ENCODE measurements around the gene NOL7. TPM values are rescaled to one million over a fixed set of nuclear protein-coding genes. Genes with fewer than 3 reads are reported as not detected.

Gene NOL7
- total RNA-seq, 4 donors from 2014 or later = 92.4 to 120 (median 98.5) TPM

- H3K9me3 ChIP-seq = no peaks in the 10 kb centered on the region
- 90 to 92% methylated on average over 2 to 6 of the region's 6 CpGs for WGBS, 2 donors (ENCODE audit: low coverage in 1 of 2)
- H3K4me3 ChIP-seq = no peak overlapping the region
- peaks cover 0 to 88% of the 10 kb centered on the region in 2 donors for H3K36me3 ChIP-seq
- TF ChIP-seq CTCF (IDR thresholded peaks at IDR 0.05) (no peak), EP300 (IDR thresholded peaks at IDR 0.05) (no peak), POLR2AphosphoS5 (IDR thresholded peaks at IDR 0.05) (no peak), POLR2A (IDR thresholded peaks at IDR 0.05) (no peak)
- ATAC-seq = no peak
- H3K4me1 ChIP-seq = no peaks in the 10 kb centered on the region
- no peaks in the 10 kb centered on the region for H3K27me3 ChIP-seq
- no peak overlapping the region for H3K27ac ChIP-seq
These were observed 22.0 kb upstream of the NOL7 start for GRCh38 chr6:13593103-13593502.

GRCh38 chr6:13593720-13594119, 21.4 kb upstream of the NOL7 start:
- TF ChIP-seq POLR2A (IDR thresholded peaks at IDR 0.05) (no peak), EP300 (IDR thresholded peaks at IDR 0.05) (no peak)
- Histone ChIP-seq H3K4me3 (no peak overlapping the region), H3K36me3 (peaks cover 0 to 87% of the 10 kb centered on the region in 2 donors), H3K4me1 (no peaks in the 10 kb centered on the region), H3K27ac (no peak overlapping the region), H3K9me3 (no peaks in the 10 kb centered on the region), H3K27me3 (no peaks in the 10 kb centered on the region)
- WGBS, 2 donors (ENCODE audit: low coverage in 1 of 2) = 80 to 82% methylated on average over 5 to 6 of the region's 6 CpGs
- no peak for ATAC-seq

- TF ChIP-seq EP300 (IDR thresholded peaks at IDR 0.05) (no peak), POLR2A (IDR thresholded peaks at IDR 0.05) (no peak)
- Histone ChIP-seq H3K27me3 (no peaks in the 10 kb centered on the region), H3K4me3 (no peak overlapping the region), H3K36me3 (peaks cover 0 to 89% of the 10 kb centered on the region in 2 donors), H3K27ac (no peak overlapping the region), H3K9me3 (no peaks in the 10 kb centered on the region), H3K4me1 (no peaks in the 10 kb centered on the region)
- no peak for ATAC-seq
- 86 to 88% methylated on average over 4 of the region's 4 CpGs for WGBS, 2 donors (ENCODE audit: low coverage in 1 of 2)
These were observed 18.1 kb upstream of the NOL7 start for GRCh38 chr6:13597073-13597472.

GRCh38 chr6:13600036-13600435, 15.1 kb upstream of the NOL7 start:
- no peak overlapping the region for H3K4me3 ChIP-seq
- TF ChIP-seq POLR2A (IDR thresholded peaks at IDR 0.05) (no peak), CTCF (IDR thresholded peaks at IDR 0.05) (no peak), POLR2AphosphoS5 (IDR thresholded peaks at IDR 0.05) (no peak), EP300 (IDR thresholded peaks at IDR 0.05) (no peak)
- H3K27ac ChIP-seq = no peak overlapping the region
- H3K36me3 ChIP-seq = peaks cover 0 to 90% of the 10 kb centered on the region in 2 donors
- H3K4me1 ChIP-seq = no peaks in the 10 kb centered on the region
- no peaks in the 10 kb centered on the region for H3K27me3 ChIP-seq
- H3K9me3 ChIP-seq = no peaks in the 10 kb centered on the region
- WGBS, 2 donors (ENCODE audit: low coverage in 1 of 2) = 84 to 90% methylated on average over 6 of the region's 6 CpGs
- ATAC-seq = no peak

- Histone ChIP-seq H3K27me3 (no peaks in the 10 kb centered on the region), H3K4me1 (no peaks in the 10 kb centered on the region), H3K9me3 (no peaks in the 10 kb centered on the region), H3K27ac (no peak overlapping the region), H3K4me3 (no peak overlapping the region), H3K36me3 (peaks cover 0 to 75% of the 10 kb centered on the region in 2 donors)
- TF ChIP-seq EP300 (IDR thresholded peaks at IDR 0.05) (no peak), POLR2A (IDR thresholded peaks at IDR 0.05) (no peak), POLR2AphosphoS5 (IDR thresholded peaks at IDR 0.05) (no peak), CTCF (IDR thresholded peaks at IDR 0.05) (no peak)
- ATAC-seq = no peak
- 85 to 89% methylated on average over 4 of the region's 4 CpGs for WGBS, 2 donors (ENCODE audit: low coverage in 1 of 2)
These were observed 11.0 kb upstream of the NOL7 start for GRCh38 chr6:13604135-13604534.

GRCh38 chr6:13604546-13605416, 10.4 kb upstream of the NOL7 start:
- Histone ChIP-seq H3K36me3 (peaks cover 0 to 68% of the 10 kb centered on the region in 2 donors), H3K27me3 (no peaks in the 10 kb centered on the region), H3K4me1 (no peaks in the 10 kb centered on the region), H3K27ac (no peak overlapping the region), H3K4me3 (no peak overlapping the region), H3K9me3 (no peaks in the 10 kb centered on the region)
- 79 to 100% methylated on average over 1 to 2 of the region's 2 CpGs for WGBS, 2 donors (ENCODE audit: low coverage in 1 of 2)
- no peak for ATAC-seq
- TF ChIP-seq CTCF (IDR thresholded peaks at IDR 0.05) (no peak), EP300 (IDR thresholded peaks at IDR 0.05) (no peak), POLR2AphosphoS5 (IDR thresholded peaks at IDR 0.05) (no peak), POLR2A (IDR thresholded peaks at IDR 0.05) (no peak)

All from gastroesophageal sphincter (tissue), 4 donors.